ENCODE measurements around the gene FOXI1.
"Not testable (repeated sequence)": the region's sequence is repeated elsewhere in the genome, so short reads cannot be mapped to it uniquely, and the experiment has no call there.

The FOXI1 gene

DNA sequence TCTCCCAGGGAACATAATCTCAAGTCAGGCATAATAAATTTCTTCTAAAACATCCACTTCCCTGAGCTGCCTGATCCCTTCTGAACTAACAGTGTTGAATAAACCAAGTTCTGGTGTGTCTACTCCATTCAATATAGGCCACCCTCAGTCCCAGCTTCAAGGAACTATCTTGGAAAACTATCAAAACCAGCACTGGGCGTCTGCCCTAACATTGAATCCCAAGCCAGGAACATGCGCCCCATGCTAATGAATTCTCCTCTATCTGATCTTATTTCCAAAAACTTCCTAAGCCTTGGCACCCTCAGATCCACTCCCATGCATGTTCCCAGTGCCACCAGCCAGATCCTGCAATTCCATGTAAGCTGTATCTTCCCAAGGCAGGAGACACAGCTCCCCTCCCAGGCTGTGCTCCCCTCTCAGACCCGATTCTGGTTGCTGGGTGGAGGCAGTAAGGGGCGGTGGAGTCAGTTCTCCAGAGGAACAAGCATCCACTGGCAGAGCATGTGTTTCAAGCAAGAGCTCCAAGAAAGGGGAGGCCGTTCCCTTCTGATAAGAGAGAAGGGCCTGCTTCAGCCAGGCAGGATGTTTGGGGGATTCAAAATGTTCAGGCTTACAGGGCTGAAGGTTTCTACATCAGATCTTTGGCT, 13.1 kb upstream of the FOXI1 start:
- DNase-seq (ENCODE audit: low read depth): no peak

DNA sequence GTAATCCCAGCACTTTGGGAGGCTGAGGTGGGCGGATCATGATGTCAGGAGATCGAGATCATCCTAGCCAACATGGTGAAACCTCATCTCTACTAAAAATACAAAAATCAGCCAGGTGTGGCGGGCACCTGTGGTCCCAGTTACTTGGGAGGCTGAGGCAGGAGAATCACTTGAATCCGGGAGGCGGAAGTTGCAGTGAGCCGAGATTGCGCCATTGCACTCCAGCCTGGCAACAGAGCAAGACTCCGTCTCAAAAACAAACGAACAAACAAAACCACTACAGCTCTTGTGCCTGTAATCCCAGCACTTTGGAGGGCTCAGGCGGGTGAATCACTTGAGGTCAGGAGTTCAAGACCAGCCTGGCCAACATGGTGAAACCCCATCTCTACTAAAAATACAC, 11.4 kb upstream of the FOXI1 start:
- DNase-seq (ENCODE audit: low read depth): not testable (repeated sequence)

DNA sequence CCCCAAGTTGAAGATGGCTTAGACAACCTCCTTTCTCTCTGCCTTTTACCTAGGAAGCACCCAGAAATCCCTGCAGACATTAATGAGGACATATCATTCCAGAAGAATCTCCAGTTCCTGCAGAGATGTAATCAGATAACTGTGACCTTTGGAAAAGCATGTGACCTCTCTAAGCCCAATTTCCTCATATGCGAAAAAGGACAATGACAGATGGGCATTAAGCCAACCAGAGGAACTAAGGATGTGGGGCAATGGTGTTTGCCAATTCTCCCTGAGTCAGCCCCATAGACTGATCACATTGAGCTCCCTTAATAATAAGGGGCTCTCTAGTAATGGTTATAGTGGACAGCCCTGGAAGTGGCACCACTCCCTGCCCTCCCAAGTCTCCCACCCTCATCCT, 10.1 kb upstream of the FOXI1 start:
- no peak for DNase-seq (ENCODE audit: low read depth)

DNA sequence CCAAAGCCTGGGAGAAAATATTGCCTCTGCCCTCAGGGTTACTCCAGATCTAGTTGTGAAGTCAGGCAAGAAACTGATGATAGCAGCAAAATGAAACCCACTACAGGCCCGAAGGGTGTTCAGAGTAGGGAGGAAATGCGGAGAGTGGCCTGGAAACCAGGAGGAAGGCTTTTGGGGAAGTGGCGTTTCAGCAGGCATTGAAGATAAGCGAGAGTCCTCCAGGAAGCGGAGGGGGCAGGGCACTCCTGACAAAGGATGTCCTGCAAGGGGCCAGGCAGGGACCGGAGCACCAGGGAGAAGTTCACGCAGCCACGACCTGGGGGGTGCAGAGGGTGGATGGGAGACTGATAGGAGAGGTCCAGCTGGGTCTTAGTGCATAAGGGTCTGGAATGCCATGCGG, 7.8 kb upstream of the FOXI1 start:
- DNase-seq (ENCODE audit: low read depth): no peak

DNA sequence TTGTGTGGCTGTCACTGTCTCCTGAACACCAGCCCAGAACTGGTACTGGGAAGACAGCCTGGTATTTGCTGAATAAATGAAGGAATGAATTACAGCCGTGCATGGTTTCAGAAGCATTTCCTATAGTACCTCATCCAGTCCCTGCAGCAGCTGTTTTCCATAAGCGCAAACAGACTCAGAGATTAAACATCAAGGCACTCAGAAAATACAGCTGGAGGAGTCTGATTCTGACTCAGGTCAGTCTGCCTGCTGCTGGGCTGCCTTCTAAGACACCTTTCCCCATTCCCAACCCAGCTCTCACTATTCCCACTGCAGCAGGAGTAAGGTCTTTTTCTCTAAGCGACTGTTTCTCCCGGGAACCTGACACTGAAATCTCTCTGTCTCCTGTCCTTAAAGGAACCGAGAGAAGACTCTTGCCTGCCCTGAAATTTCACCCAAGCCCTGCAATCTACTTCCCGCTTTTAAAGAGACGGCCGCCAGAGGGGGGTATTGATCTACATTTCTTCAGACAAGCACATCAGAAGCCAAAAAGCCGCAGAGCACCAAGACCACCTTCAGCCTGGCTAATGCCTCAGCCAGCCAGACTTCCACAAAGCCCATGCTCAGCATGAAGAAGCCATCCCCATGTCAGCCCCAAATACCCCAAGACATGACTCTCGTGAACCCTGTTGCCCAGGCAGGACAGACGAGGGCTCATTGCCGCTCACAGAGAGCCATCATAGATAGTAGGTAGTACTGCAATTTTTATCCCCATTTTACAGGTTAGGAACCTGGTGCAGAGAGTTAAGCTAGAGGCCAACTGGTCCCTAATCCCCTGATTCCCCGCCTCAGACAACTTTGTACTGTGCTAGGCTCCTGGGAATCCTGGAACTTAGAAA, 5.4 kb upstream of the FOXI1 start:
- peak; percentile 61 for DNase-seq (ENCODE audit: low read depth)

DNA sequence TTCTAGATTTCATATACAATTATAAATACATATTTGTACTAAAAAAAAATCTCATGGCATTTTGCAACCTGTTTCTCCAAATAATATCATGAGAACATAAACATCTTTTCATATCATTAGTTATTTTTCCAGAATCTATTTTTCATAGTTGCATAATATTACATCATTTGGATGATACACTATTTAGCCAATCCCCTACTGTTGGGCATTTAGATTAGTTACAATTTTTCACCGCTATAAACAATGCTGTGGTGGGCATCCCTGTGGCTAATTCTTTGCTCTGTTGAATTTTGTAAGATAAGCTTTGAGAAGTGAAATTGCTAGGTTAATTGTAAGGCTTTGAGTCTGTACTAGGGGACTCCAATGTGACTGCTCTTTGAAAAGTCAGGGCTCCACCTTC, 2.2 kb upstream of the FOXI1 start:
- no peak for DNase-seq (ENCODE audit: low read depth)

DNA sequence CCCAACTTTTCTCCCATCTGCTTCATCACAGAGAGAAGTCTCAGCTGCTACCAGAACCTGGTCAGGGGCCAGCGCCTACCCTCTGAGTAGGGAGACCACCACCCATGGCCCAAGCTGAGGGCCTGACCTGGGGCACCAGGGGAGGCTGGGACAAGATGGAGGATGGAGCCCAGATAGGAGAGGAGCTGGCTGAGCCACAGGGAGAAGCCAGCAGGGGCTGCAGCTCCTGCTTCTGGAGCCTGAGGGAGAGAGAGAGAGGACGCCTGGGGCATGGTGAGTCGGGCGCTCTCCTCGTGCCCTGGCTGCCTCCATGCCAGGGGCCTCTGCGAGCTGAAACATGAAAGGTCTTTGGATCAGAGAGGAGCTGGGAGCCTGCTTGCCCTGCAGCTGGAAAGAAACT, 1.4 kb upstream of the FOXI1 start:
- DNase-seq (ENCODE audit: low read depth): no peak

DNA sequence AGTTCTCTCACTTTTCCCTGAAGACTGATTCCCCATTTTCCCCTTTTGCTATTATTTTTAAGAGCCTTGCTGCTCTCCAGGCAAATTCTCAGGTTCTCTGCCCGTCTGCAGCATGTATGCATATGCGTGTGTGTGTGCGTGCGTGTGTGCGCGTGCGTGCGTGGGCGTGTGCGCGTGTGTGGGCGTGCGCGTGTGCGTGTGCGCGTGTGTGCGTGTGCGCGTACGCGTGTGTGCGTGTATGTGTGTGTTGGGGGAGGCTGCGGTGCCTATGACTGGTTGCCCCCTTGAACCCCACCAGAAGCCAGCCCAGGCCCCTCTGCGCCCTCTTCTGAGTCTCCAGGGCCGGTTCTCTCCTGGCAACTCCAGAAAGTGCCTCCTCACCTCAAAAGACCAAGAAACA, 987 bp upstream of the FOXI1 start:
- DNase-seq (ENCODE audit: low read depth): no peak

DNA sequence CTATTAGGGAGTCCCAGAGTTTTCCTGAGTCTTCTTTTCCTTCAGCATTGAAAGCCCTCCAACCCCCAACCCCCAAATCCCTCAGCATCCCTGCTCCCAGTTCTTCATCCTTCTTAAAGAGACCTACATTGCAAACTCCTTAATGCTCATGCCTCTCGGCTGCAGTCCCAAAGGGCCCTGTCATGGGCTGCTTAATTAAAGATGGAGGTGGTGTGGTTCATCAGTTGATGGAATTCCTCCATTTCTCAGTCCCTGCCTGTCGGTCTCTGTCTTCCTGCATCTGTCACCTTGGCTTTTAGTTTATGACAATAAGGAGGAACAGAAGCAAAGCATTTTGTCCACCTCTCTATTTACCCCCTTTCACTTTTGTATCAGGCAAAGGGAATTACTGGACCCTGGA, 2.0 kb downstream of the FOXI1 start:
- no peak for DNase-seq (ENCODE audit: low read depth)

DNA sequence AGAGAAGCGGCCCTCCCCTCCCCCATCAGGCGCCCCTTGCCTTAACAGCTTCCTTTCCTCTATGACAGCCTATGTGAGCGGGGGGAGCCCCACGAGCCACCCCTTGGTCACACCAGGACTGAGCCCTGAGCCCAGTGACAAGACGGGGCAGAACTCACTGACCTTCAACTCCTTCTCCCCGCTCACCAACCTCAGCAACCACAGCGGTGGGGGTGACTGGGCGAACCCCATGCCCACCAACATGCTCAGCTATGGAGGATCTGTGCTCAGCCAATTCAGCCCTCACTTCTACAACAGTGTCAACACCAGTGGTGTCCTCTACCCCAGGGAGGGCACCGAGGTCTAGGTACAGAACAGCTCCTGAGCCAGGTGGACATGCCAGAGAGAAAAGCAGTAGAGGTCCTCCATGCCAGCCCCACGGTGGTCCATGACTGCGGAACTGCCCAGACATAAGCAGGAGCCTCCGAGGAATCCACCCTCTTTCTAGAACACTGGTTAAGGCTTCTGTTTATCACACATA, 2.6 kb downstream of the FOXI1 start:
- no peak for DNase-seq (ENCODE audit: low read depth)

DNA sequence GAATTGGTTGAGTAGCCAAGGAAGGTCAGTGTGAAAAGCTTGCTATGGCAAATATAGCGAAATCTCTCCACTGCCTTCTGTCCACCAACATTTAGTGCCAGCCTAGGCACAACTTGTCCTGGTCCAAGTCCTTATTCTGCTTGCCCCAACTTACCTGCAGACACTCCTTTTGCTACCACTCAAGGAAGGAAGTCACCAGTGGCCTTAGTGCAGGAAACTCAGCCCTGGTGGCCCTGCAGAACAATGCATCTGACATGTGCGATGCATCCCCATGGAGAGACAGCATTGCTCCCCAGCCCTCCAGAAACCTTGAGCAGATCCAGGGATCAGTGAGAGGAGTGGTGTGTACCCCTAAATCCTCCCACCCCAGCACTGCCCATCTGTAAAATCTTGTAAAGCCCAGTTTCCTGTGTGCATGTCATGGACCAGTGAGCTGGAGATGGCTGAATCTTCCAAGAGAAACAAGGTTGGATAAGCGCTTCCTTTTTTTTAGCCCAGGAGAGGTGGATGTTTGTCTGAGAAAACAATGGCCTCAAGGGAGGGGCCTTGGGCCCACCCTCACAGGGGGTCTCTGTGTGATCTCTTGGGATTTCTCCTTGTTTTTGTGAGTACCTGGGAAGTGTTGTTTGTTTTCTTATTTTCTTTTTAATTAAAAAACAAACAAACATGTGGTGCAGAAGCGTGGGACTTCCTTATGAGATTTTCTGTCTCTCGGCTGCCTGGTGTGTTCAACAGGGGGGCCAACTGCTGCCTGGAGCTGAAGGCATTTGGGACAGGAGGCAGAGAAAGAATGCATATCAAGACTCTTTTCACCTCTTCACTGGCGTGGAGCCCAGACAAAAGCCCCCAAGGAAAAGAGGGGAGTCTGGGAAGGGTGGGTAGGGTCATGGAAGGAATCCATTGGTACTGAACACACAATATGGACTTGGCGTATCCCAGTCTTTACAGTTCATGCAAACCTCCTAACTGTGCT, 3.6 kb downstream of the FOXI1 start:
- DNase-seq (ENCODE audit: low read depth): no peak

DNA sequence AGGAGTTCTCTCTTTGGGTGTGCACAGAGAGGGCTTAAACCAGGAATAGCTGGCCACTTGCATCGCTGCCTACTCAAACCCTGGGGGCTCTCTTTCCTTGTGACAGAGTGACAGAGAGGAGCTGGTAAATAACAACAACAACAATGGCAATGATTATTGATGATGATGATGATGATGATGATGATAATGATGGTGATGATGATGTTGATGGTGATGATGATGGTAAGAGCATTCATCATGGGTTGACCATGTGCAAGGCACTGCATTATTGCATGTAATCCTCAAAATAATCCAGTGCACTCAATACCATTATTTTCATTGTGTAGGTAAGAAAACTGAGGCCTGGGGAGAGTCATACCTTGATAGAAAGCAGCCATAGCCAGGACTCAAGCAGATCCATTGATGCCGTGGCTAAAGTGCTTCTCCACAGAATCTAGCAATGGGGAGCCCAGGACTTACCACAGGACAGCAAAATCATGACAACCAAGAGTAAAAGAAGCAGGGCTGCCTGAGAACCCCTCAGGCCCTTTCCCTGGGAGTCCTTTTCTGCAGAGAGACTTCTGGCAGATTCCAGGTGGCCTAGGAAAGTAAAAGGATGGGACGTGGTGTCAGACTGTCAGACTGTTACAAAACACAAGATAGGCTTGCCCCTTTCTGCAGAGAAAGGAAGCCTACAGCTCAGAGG, 4.8 kb downstream of the FOXI1 start:
- DNase-seq (ENCODE audit: low read depth): no peak

DNA sequence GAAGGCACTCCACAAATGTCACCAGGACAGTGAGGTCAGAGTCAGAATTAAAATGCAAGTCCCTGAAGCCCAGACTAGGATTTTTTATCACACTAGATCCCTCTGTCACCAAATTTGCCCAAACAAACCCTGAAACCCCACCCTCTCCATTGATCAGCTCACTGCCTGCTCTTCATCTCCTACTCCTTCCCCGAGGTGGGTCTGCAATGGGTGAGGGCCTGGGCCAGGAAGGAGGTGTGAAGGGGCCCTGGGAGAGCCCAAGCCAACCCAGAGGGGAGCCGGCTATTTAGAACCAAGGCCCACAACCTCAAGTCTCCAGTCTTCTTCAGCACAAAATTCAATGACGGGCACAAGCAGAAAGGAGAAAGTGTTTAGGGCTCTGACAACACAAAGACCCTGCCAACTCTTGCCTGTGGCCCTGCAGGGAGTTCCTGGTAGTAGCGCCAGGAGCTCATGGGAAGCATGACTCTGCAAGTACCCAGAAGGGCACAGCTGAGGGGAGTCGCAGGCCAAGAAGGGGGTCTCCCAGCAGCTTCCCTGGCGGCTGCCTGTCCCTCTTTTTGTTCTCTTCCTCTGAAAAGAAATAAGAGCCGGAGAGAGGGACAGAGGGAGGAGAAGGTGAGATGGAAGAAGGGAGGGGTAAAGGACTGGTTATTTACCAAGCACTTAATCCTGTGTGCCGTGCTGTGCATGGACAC, 5.5 kb downstream of the FOXI1 start:
- DNase-seq (ENCODE audit: low read depth): no peak

DNA sequence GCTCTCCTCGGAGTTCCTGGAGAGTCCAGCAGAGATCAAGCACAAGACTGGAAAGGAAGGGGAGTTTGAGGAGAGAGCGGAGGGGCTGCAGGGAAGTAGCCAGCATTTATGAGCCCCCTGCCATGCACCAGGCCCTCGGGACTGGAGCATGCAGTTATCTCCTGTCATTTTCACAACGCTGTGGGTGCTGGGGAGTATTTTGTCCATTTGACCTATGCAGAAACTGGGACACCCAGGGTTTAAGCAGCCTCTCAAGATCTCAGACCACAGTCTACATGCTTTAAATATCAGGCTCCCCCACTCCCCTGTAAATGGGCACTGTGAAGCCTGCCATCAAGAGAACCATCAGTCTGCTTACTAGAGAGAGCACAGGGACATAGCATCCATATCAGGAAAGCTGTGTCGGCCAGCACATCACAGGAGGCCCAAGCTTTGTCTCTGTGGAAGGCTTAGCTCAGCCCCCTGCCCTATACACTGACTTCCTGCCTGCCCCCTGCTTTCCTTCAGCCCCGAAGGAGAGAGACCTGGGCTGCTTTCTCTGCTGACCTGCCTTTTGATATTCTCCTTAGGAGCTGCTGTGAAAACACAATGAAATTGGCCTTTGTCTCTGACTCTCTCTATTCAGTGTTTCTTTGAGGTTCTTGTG, 7.3 kb downstream of the FOXI1 start:
- DNase-seq (ENCODE audit: low read depth): no peak

DNA sequence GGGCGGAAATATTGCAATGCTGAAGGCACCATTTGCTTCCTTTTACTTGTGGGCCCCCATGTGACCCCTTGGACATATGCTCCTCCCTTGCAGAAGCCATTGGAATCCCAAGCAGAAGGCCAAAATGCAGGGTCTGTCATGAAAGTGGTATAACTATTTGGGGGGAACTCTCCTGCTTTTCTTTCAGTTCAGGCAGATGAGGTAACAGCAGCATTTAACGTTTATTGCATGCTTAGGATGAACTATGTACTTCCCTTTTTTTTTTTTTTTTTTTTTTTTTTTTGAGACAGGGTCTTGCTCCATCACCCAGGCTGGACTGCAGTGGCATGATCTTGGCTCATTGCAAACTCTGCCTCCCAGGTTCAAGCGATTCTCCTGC, 7.8 kb downstream of the FOXI1 start:
- no peak for DNase-seq (ENCODE audit: low read depth)

DNA sequence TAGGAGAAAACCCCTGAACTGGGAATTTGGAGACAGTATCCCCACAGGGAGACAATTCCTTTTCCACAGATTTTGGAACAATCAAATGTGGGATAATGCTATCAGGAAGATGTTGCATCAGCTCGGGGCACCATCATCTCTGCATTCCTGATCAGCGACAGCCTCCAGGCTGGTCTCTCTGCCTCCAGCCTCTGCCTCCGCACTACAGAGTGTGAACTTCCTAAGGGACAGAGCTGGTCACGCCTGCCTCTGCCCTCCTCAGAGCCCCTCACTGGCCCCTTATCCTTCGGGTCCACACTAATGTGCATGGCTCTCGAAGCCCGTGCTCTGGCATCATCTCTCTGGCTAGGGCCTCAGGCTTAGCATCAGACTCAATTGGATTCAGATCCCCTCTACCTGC, 8.6 kb downstream of the FOXI1 start:
- no peak for DNase-seq (ENCODE audit: low read depth)

DNA sequence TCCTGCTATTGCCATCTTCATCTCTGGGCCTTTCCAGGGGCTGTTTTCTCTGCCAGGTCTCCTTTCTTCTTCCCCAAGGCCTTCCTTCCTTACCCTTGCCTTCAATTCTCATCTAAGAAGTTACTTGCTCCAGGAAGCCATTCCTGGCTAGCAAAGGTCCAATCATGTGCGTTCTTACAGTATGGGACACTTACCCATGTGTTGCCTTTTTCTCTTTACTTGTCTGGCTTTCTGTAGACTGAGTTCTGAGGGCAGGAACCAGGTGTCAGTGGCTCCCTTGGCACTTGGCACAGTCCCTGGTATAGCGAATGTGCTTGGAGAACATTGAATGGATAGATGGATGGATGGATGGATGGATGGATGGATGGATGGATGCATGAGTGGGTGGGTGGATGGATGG, 10.2 kb downstream of the FOXI1 start:
- DNase-seq (ENCODE audit: low read depth): no peak

DNA sequence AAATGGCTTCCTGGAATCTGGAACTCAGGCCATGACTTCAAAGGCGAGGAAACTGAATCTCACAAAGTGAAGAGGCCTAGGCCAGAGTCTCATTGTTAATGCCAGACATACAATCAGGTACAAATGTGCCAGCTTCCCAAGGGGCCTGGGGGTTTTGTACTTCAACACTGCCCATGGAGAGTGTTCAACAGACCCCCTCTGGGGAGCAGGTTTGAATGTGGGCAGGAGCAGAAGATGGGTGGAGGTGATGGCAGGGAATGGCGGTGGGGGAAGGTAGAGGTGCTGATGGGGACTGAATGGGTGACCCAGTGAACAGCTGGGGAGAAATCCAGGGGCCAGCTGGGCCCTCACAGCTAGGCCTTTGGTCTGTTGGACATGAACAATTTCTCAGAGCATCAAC, 12.0 kb downstream of the FOXI1 start:
- no peak for DNase-seq (ENCODE audit: low read depth)

DNA sequence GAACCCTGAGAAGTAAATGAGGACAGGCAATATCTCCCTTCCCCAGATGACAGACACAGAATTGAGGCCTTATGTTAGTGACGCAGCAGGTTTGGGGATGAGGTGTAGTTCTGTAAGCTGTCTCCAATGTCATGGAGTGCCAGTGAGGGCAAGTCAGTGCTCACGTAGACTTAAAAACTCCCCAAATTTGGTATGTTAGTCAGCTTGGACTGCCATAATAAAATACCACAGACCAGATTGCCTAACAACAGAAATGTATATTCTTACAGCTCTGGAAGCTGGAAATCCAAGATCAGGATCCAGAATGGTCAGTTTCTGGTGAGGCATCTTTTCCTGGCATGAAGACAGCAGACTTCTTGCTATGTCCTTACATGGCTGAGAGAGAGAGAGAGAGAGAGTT, 14.9 kb downstream of the FOXI1 start:
- no peak for DNase-seq (ENCODE audit: low read depth)

DNA sequence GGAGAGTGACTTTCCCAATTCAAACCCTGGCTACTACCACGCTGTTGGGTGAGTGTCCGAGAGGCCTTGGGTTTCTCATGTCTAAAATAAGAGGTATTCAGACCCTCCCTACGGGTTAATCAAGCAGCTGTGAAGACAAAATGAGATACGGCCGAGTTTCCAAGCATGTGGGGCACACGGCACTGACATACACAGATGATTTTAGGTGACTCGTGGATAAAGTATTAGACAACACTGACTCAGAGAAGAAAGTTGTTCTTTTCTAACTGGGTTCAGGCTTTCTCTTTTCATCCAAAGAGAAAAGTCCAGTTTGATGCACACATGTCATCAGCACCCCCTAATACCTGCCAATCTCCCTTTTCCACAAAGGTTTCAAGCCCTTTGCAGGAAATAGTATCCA, 15.6 kb downstream of the FOXI1 start:
- no peak for DNase-seq (ENCODE audit: low read depth)

DNA sequence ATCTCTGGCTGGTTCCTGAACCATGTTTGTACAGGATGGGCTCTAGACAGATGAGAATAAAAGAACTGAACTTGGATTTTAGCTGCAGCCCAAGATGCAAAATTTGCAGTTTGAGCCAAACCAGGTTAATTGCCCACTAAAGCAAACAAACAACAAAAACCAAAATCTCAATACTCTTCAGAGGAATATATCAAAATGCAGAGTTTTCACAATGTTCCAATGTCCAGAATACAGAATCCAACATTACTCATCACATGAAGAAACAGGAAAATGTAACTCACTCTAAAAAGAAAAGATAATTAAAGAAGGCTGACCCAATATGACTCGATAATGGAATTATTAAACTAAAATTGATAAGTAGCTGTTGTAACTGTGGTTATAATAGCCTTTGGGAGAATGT, 20.4 kb downstream of the FOXI1 start:
- no peak for DNase-seq (ENCODE audit: low read depth)

Data from activated T-cell treated with anti-CD3 and anti-CD28 coated beads for 1 hour (primary cell).